GM18507 (cell line): ENCODE results near the gene NOXO1.
"Not testable (repeated sequence)": the region's sequence is repeated elsewhere in the genome, so short reads cannot be mapped to it uniquely, and the experiment has no call there.

ENCODE experiments used
- DNase-seq: peaks from one replicate; pipeline ENCODE4 v3.0.0; 2011; ENCODE audit warnings: low read depth; ENCODE audit not compliant: insufficient read length; ENCODE audit errors: extremely low spot score
- FAIRE-seq: peaks from 2 replicates; lab custom pipeline; 2011; peaks lifted over from hg19 to GRCh38; lab: Jason Lieb, UNC

Gene NOXO1

GRCh38 chr16:1949507-1949906, 31.8 kb downstream of the NOXO1 start:
- no peak for DNase-seq
- FAIRE-seq, result no peak

GRCh38 chr16:1947369-1947670, 33.9 kb downstream of the NOXO1 start:
- FAIRE-seq (no peak), DNase-seq (no peak)

- FAIRE-seq, result no peak
- no peak for DNase-seq
Observed at GRCh38 chr16:1946495-1947368, 34.5 kb downstream of the NOXO1 start.

- FAIRE-seq, result no peak
- DNase-seq, result no peak
Observed at GRCh38 chr16:1945559-1946391, 35.5 kb downstream of the NOXO1 start.

- no peak for FAIRE-seq
Observed at GRCh38 chr16:1944612-1945199, 36.6 kb downstream of the NOXO1 start.

GRCh38 chr16:1942810-1943726, 38.2 kb downstream of the NOXO1 start, which contains the start of gene MSRB1:
Gene MSRB1 (minus strand): TSS chr16:1943199. CDS start chr16:1943156, 43 bp downstream.
- FAIRE-seq, result peak; percentile 99
- DNase-seq, result peak; percentile 100

More at GRCh38 chr16:1944612-1945199, 36.6 kb downstream of the NOXO1 start:
- no peak for DNase-seq

GRCh38 chr16:1942047-1942809, 39.0 kb downstream of the NOXO1 start:
- FAIRE-seq (no peak), DNase-seq (no peak)

GRCh38 chr16:1941162-1942046, 39.9 kb downstream of the NOXO1 start:
- FAIRE-seq (no peak), DNase-seq (no peak)

- no peak for FAIRE-seq
- no peak for DNase-seq
Observed at GRCh38 chr16:1940273-1941161, 40.8 kb downstream of the NOXO1 start.

- FAIRE-seq, DNase-seq: not testable (repeated sequence)
Observed at GRCh38 chr16:1939833-1940232, 41.4 kb downstream of the NOXO1 start.

GRCh38 chr16:1938910-1939309, 42.4 kb downstream of the NOXO1 start:
- DNase-seq (no peak), FAIRE-seq (no peak)

GRCh38 chr16:1938316-1938715, 43.0 kb downstream of the NOXO1 start:
- DNase-seq (no peak), FAIRE-seq (no peak)

- DNase-seq, result no peak
- no peak for FAIRE-seq
Observed at GRCh38 chr16:1936945-1937479, 44.3 kb downstream of the NOXO1 start.

- DNase-seq (no peak), FAIRE-seq (no peak)
Observed at GRCh38 chr16:1933097-1933661, 48.1 kb downstream of the NOXO1 start.

- DNase-seq, result no peak
- FAIRE-seq, result no peak
Observed at GRCh38 chr16:1932050-1933028, 48.9 kb downstream of the NOXO1 start.
